HepG2 (cell line): ENCODE results near the gene NEURL1. TPM values are rescaled to one million over a fixed set of nuclear protein-coding genes. Genes with fewer than 3 reads are reported as not detected.

Experiments
- CHD4 ChIP-seq: fragments of 200-600 bp; sonication (generic); IDR thresholded peaks from 2 replicates; pipeline ENCODE4 v1.7.0; 2017; ENCODE audit warnings: mild to moderate bottlenecking, low read length, borderline replicate concordance
- ERF ChIP-seq: IDR thresholded peaks from 2 replicates; pipeline ENCODE4 v1.6.1; 2018; ENCODE audit warnings: missing biosample characterization, missing genetic modification reagents
- GATAD2A ChIP-seq: IDR thresholded peaks from 2 replicates; pipeline ENCODE4 v1.6.1; 2016
- IRF2 ChIP-seq: IDR thresholded peaks from 2 replicates; pipeline ENCODE4 v1.6.1; 2018; ENCODE audit warnings: missing genetic modification reagents, missing compliant biosample characterization
- ISL2 ChIP-seq: sonication (generic); formaldehyde crosslinking; IDR thresholded peaks from 2 replicates; pipeline ENCODE4 v1.5.0; 2020; ENCODE audit warnings: missing genetic modification reagents
- MAZ ChIP-seq, 2 experiments: sonication (generic) in 1 of 2; formaldehyde crosslinking in 1 of 2; IDR thresholded peaks; 2 replicates each; pipeline versions ENCODE4 v1.5.0 to v1.6.1; 2012 to 2020; ENCODE audit warnings: low read depth in 2 of 2, mild to moderate bottlenecking in 2 of 2, borderline replicate concordance in 1 of 2, improper control_type of control experiment in 1 of 2, low read length in 1 of 2, missing genetic modification reagents in 1 of 2, moderate library complexity in 1 of 2
- MIER2 ChIP-seq: IDR thresholded peaks from 2 replicates; pipeline ENCODE4 v1.6.1; 2016; ENCODE audit warnings: missing biosample characterization, missing genetic modification reagents
- MTF2 ChIP-seq: sonication (generic); formaldehyde crosslinking; IDR thresholded peaks from 2 replicates; pipeline ENCODE4 v1.5.0; 2020; ENCODE audit warnings: missing genetic modification reagents, borderline replicate concordance
- RXRB ChIP-seq: IDR thresholded peaks from 2 replicates; pipeline ENCODE4 v1.6.1; 2016; ENCODE audit warnings: borderline replicate concordance, missing genetic modification reagents, missing compliant biosample characterization
- SPEN ChIP-seq: sonication (generic); formaldehyde crosslinking; IDR thresholded peaks from 2 replicates; pipeline ENCODE4 v1.5.1; 2020; ENCODE audit warnings: low read depth, mild to moderate bottlenecking, missing genetic modification reagents
- TBX2 ChIP-seq: sonication (generic); formaldehyde crosslinking; IDR thresholded peaks from 2 replicates; pipeline ENCODE4 v1.5.0; 2020; ENCODE audit warnings: missing genetic modification reagents, mild to moderate bottlenecking, borderline replicate concordance
- ZNF33B ChIP-seq: sonication (generic); formaldehyde crosslinking; IDR thresholded peaks from 2 replicates; pipeline ENCODE4 v1.5.1; 2020; ENCODE audit warnings: mild to moderate bottlenecking, missing genetic modification reagents
- ZNF619 ChIP-seq: sonication (generic); formaldehyde crosslinking; IDR thresholded peaks from 2 replicates; pipeline ENCODE4 v1.4.0; 2020; ENCODE audit warnings: mild to moderate bottlenecking, missing genetic modification reagents
- ZNF724P ChIP-seq: sonication (generic); formaldehyde crosslinking; IDR thresholded peaks from 2 replicates; pipeline ENCODE4 v1.8.0; 2022; ENCODE audit warnings: missing genetic modification reagents, borderline replicate concordance
- polyA plus RNA-seq, 8 experiments: library from polyadenylated mRNA; depleted of rRNA in 3 of 8; stranded (reverse) in 7 of 8; unstranded in 1 of 8; fragments of >200 nt; fragmentation: Illumina TruSeq in 4 of 8; extraction: Trizol in 4 of 8; gene quantifications; 2 replicates each; pipeline versions ENCODE4 v1.2.1 to v1.2.3, GENCODE V29; 2011 to 2016; ENCODE audit warnings: low read depth in 4 of 8, missing spikeins in 1 of 8, mixed read lengths in 1 of 8; ENCODE audit not compliant: insufficient read depth in 1 of 8
- total RNA-seq, 5 experiments: library from RNA; depleted of rRNA; stranded (reverse); fragments of >200 nt; fragmentation: Illumina TruSeq; extraction: Trizol; gene quantifications; 2 replicates each; pipeline ENCODE4 v1.2.3, GENCODE V29; 2016; ENCODE audit warnings: low read depth in 1 of 5
- TF ChIP-seq, protein P1 (sequence below): sonication (generic); formaldehyde crosslinking; IDR thresholded peaks from 2 replicates; pipeline ENCODE4 v1.4.0; 2020; ENCODE audit warnings: mild to moderate bottlenecking, missing genetic modification reagents
- TF ChIP-seq, protein P2 (sequence below): sonication (generic); formaldehyde crosslinking; IDR thresholded peaks from one replicate; pipeline ENCODE4 v1.5.1; 2020; ENCODE audit warnings: mild to moderate bottlenecking, missing genetic modification reagents; ENCODE audit errors: not compliant biosample characterization
- TF ChIP-seq, protein P3 (sequence below): sonication (generic); formaldehyde crosslinking; IDR thresholded peaks from 2 replicates; pipeline ENCODE4 v1.5.1; 2020; ENCODE audit warnings: missing genetic modification reagents, mild to moderate bottlenecking, borderline replicate concordance

NEURL1 gene
- total and polyA plus RNA-seq, 2 of the 13 experiments (the other 11 are each of a cell fraction or from before 2014, with no cell fraction given) = not detected

DNA sequence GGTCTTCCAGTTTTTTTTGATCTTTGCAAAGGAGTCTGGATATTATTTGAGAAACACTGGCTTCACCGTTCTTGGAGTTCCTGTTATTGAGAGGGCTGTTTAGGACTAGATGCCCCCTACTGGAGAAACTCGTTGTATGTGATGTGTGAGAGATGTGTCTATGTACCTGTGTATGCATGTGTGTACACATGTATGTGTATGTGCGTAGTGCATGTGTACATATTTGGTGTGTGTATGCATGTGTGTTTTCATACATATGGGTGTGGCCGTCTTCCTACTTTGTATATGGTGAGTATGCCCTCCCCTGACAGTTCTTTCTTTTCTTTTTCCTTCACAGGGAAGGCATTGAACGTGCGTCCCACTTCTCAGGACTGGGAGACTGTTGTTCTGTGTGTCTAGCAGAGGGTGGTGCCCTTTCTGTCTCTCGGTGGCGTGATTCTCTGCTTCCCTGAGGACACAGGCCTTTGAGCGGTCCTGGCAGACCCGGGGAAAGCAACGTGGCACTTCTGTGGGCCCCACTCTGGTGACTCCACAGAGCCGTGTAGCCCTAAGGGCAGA is 11.5 kb upstream of the NEURL1 start (continued):
- peak; percentile 29; the same call in 1 of the 2 replicates for TF ChIP-seq GATAD2A (CRISPR knock-in tag)
- TF ChIP-seq MAZ (IDR thresholded peaks at IDR 0.05; ENCODE audit: borderline replicate concordance, low read depth, low read length) = peak; percentile 26; the same call in 1 of the 2 replicates
- no peak for TF ChIP-seq MAZ (CRISPR knock-in tag; IDR thresholded peaks at IDR 0.05; ENCODE audit: low read depth)
- TF ChIP-seq TBX2 = 0 out of 2 replicates have a peak, but pooled peaks have one; percentile 22
- TF ChIP-seq ERF (CRISPR knock-in tag) = peak; percentile 42; the same call in 1 of the 2 replicates
- TF ChIP-seq, protein P1, sequence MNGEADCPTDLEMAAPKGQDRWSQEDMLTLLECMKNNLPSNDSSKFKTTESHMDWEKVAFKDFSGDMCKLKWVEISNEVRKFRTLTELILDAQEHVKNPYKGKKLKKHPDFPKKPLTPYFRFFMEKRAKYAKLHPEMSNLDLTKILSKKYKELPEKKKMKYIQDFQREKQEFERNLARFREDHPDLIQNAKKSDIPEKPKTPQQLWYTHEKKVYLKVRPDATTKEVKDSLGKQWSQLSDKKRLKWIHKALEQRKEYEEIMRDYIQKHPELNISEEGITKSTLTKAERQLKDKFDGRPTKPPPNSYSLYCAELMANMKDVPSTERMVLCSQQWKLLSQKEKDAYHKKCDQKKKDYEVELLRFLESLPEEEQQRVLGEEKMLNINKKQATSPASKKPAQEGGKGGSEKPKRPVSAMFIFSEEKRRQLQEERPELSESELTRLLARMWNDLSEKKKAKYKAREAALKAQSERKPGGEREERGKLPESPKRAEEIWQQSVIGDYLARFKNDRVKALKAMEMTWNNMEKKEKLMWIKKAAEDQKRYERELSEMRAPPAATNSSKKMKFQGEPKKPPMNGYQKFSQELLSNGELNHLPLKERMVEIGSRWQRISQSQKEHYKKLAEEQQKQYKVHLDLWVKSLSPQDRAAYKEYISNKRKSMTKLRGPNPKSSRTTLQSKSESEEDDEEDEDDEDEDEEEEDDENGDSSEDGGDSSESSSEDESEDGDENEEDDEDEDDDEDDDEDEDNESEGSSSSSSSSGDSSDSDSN = peak; percentile 27; the same call in 1 of the 2 replicates
- TF ChIP-seq SPEN = 0 out of 2 replicates have a peak, but pooled peaks have one; percentile 23
- TF ChIP-seq ISL2 = no peak
- no peak for TF ChIP-seq ZNF619 (CRISPR knock-in tag)
- no peak for TF ChIP-seq CHD4
- TF ChIP-seq ZNF724P = no peak
- TF ChIP-seq, protein P2, sequence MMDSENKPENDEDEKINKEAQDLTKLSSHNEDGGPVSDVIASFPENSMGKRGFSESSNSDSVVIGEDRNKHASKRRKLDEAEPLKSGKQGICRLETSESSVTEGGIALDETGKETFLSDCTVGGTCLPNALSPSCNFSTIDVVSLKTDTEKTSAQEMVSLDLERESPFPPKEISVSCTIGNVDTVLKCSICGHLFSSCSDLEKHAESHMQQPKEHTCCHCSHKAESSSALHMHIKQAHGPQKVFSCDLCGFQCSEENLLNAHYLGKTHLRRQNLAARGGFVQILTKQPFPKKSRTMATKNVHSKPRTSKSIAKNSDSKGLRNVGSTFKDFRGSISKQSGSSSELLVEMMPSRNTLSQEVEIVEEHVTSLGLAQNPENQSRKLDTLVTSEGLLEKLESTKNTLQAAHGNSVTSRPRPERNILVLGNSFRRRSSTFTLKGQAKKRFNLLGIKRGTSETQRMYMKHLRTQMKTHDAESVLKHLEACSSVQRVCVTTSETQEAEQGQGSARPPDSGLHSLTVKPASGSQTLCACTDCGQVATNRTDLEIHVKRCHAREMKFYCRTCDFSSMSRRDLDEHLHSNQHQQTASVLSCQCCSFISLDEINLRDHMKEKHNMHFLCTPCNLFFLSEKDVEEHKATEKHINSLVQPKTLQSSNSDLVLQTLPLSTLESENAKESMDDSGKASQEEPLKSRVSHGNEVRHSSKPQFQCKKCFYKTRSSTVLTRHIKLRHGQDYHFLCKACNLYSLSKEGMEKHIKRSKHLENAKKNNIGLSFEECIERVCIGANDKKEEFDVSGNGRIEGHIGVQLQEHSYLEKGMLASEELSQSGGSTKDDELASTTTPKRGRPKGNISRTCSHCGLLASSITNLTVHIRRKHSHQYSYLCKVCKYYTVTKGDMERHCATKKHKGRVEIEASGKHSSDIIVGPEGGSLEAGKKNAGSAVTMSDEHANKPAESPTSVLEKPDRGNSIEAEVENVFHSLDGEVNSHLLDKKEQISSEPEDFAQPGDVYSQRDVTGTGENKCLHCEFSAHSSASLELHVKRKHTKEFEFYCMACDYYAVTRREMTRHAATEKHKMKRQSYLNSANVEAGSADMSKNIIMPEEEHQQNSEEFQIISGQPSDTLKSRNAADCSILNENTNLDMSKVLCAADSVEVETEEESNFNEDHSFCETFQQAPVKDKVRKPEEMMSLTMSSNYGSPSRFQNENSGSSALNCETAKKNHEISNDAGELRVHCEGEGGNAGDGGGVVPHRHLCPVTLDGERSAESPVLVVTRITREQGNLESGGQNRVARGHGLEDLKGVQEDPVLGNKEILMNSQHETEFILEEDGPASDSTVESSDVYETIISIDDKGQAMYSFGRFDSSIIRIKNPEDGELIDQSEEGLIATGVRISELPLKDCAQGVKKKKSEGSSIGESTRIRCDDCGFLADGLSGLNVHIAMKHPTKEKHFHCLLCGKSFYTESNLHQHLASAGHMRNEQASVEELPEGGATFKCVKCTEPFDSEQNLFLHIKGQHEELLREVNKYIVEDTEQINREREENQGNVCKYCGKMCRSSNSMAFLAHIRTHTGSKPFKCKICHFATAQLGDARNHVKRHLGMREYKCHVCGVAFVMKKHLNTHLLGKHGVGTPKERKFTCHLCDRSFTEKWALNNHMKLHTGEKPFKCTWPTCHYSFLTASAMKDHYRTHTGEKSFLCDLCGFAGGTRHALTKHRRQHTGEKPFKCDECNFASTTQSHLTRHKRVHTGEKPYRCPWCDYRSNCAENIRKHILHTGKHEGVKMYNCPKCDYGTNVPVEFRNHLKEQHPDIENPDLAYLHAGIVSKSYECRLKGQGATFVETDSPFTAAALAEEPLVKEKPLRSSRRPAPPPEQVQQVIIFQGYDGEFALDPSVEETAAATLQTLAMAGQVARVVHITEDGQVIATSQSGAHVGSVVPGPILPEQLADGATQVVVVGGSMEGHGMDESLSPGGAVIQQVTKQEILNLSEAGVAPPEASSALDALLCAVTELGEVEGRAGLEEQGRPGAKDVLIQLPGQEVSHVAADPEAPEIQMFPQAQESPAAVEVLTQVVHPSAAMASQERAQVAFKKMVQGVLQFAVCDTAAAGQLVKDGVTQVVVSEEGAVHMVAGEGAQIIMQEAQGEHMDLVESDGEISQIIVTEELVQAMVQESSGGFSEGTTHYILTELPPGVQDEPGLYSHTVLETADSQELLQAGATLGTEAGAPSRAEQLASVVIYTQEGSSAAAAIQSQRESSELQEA (CRISPR knock-in tag) = no peak
- TF ChIP-seq RXRB (CRISPR knock-in tag) = no peak
- no peak for TF ChIP-seq MIER2
- no peak for TF ChIP-seq MTF2 (CRISPR knock-in tag)
- TF ChIP-seq, protein P3, sequence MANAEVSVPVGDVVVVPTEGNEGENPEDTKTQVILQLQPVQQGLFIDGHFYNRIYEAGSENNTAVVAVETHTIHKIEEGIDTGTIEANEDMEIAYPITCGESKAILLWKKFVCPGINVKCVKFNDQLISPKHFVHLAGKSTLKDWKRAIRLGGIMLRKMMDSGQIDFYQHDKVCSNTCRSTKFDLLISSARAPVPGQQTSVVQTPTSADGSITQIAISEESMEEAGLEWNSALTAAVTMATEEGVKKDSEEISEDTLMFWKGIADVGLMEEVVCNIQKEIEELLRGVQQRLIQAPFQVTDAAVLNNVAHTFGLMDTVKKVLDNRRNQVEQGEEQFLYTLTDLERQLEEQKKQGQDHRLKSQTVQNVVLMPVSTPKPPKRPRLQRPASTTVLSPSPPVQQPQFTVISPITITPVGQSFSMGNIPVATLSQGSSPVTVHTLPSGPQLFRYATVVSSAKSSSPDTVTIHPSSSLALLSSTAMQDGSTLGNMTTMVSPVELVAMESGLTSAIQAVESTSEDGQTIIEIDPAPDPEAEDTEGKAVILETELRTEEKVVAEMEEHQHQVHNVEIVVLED (CRISPR knock-in tag) = 0 out of 2 replicates have a peak, but pooled peaks have one; percentile 28
- TF ChIP-seq IRF2 = 0 out of 2 replicates have a peak, but pooled peaks have one; percentile 31
- no peak for TF ChIP-seq ZNF33B
